NCI-H226 (cell line): Measurements from ENCODE around the gene MAN1A1.

Experiments used
- DNase-seq: peaks from one replicate; pipeline ENCODE4 v3.0.0-alpha.2; 2015

MAN1A1 gene

GRCh38 chr6:119226089-119226488 is 123.5 kb downstream of the MAN1A1 start:
- DNase-seq: no peak

GRCh38 chr6:119224095-119224701 is 125.4 kb downstream of the MAN1A1 start:
- no peak for DNase-seq

- DNase-seq: no peak
Measured at GRCh38 chr6:119220452-119220851, 129.1 kb downstream of the MAN1A1 start.

GRCh38 chr6:119218548-119218947 is 131.0 kb downstream of the MAN1A1 start:
- no peak for DNase-seq

- no peak for DNase-seq
Measured at GRCh38 chr6:119215885-119216590, 133.5 kb downstream of the MAN1A1 start.

GRCh38 chr6:119215309-119215708 is 134.3 kb downstream of the MAN1A1 start:
- no peak for DNase-seq

- DNase-seq: no peak
Measured at GRCh38 chr6:119210596-119210995, 139.0 kb downstream of the MAN1A1 start.

- no peak for DNase-seq
Measured at GRCh38 chr6:119209452-119210205, 139.9 kb downstream of the MAN1A1 start.

GRCh38 chr6:119207971-119208725 is 141.4 kb downstream of the MAN1A1 start:
- no peak for DNase-seq

- DNase-seq: no peak
Measured at GRCh38 chr6:119207327-119207726, 142.2 kb downstream of the MAN1A1 start.

- no peak for DNase-seq
Measured at GRCh38 chr6:119205911-119206618, 143.5 kb downstream of the MAN1A1 start.

GRCh38 chr6:119204719-119205118 is 144.8 kb downstream of the MAN1A1 start:
- no peak for DNase-seq

GRCh38 chr6:119201480-119201879 is 148.1 kb downstream of the MAN1A1 start:
- DNase-seq: no peak

GRCh38 chr6:119200512-119201175 is 148.9 kb downstream of the MAN1A1 start:
- DNase-seq: no peak

- DNase-seq: no peak
Measured at GRCh38 chr6:119197271-119197670, 152.3 kb downstream of the MAN1A1 start.

- no peak for DNase-seq
Measured at GRCh38 chr6:119196715-119197114, 152.8 kb downstream of the MAN1A1 start.

GRCh38 chr6:119195848-119196247 is 153.7 kb downstream of the MAN1A1 start:
- no peak for DNase-seq

- no peak for DNase-seq
Measured at GRCh38 chr6:119195204-119195603, 154.4 kb downstream of the MAN1A1 start.

GRCh38 chr6:119193707-119194106 is 155.9 kb downstream of the MAN1A1 start:
- DNase-seq: no peak

- no peak for DNase-seq
Measured at GRCh38 chr6:119192200-119192599, 157.4 kb downstream of the MAN1A1 start.

GRCh38 chr6:119190176-119190575 is 159.4 kb downstream of the MAN1A1 start:
- no peak for DNase-seq

GRCh38 chr6:119189498-119189897 is 160.1 kb downstream of the MAN1A1 start:
- DNase-seq: no peak
